Vagina (tissue), 2 donors: ENCODE data around the gene CYB5R3.
"Not testable (repeated sequence)": the region's sequence is repeated elsewhere in the genome, so short reads cannot be mapped to it uniquely, and the experiment has no call there.

Experiments used
- CTCF ChIP-seq, 3 experiments: fragments of 450-650 bp in 2 of 3; fragments of 200-600 bp in 1 of 3; sonication (generic) in 1 of 3; IDR thresholded peaks; one replicate each; pipeline ENCODE4 v1.5.1; 2017 to 2019; ENCODE audit warnings: antibody characterized with exemption in 3 of 3, mild to moderate bottlenecking in 2 of 3, moderate library complexity in 2 of 3
- POLR2A ChIP-seq, 2 donors: fragments of 450-650 bp; IDR thresholded peaks; one replicate each; pipeline ENCODE4 v1.6.1; 2017; ENCODE audit warnings: antibody characterized with exemption in 2 of 2, mild to moderate bottlenecking in 2 of 2, moderate library complexity in 2 of 2

DNA sequence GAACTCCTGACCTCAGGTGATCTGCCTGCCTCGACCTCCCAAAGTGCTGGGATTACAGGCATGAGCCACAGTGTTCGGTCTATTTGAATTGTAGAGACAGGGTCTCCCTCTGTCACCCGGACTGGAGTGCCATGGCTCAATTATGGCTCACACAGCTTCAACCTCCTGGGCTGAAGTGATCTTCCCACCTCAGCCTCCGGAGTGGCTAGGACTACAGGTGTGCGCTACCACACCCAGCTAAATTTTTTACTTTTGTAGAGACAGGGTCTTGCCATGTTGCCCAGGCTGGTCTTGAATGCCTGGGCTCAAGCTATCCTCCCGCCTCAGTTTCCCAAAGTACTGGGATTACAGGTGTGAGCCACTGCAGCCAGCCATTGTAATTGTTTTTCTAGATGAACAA is 81.2 kb downstream of the CYB5R3 start:
- TF ChIP-seq CTCF, POLR2A (IDR thresholded peaks at IDR 0.05): not testable (repeated sequence)
